OCI-LY1 (cell line): ENCODE data around the gene MFSD11.

ENCODE experiments used
- CTCF ChIP-seq: fragments of 200-600 bp; sonication (generic), shearing (Covaris generic); IDR thresholded peaks from 2 replicates; pipeline ENCODE4 v1.5.1; 2017; ENCODE audit warnings: mild to moderate bottlenecking, antibody characterized with exemption, low read length, moderate library complexity, mixed read lengths
- EZH2 ChIP-seq: fragments of 200-600 bp; sonication (generic), shearing (Covaris generic); IDR thresholded peaks from 2 replicates; pipeline ENCODE4 v1.8.0; 2017; ENCODE audit warnings: borderline replicate concordance, mixed run types, mild to moderate bottlenecking, antibody characterized with exemption, low read length, moderate library complexity, mixed read lengths

GRCh38 chr17:76714336-76714735 is 23.6 kb upstream of the MFSD11 start:
- TF ChIP-seq CTCF: no peak
- no peak for TF ChIP-seq EZH2
